Endothelial cell of umbilical vein (primary cell): ENCODE data around the gene EDAR. TPM values are rescaled to one million over a fixed set of nuclear protein-coding genes. Genes with fewer than 3 reads are reported as not detected.

Experiments
- BruUV-seq: library from RNA; stranded (reverse); fragments of 400-500 nt; replicated peaks from 2 replicates; lab custom pipeline; 2021; lab: Mats Ljungman, UMichigan
- CTCF ChIA-PET: fragments of 300-600, 350-600 bp; sonication (Branson Sonifier 250); formaldehyde crosslinking; loops from one replicate; lab custom pipeline; 2021; ENCODE audit warnings: antibody characterized with exemption, inconsistent platforms; lab: Charles Lee
- POLR2A ChIA-PET: fragments of 300-600, 350-600 bp; sonication (Branson Sonifier 250); formaldehyde crosslinking; loops from one replicate; lab custom pipeline; 2021; ENCODE audit warnings: antibody characterized with exemption, inconsistent platforms; lab: Charles Lee
- DNase-seq: peaks from one replicate; pipeline ENCODE4 v3.0.0-alpha.2; 2011; ENCODE audit warnings: low read depth, low spot score
- FAIRE-seq: peaks from 2 replicates; lab custom pipeline; 2011; peaks lifted over from hg19 to GRCh38; lab: Jason Lieb, UNC
- H2AFZ ChIP-seq: 2 replicates; pipeline ENCODE4 v1.6.0; 2012; ENCODE audit warnings: low read depth, low read length, control low read depth, inconsistent platforms
- H3K27ac ChIP-seq: 2 replicates; pipeline ENCODE4 v1.5.1; 2011; ENCODE audit warnings: low read depth, mild to moderate bottlenecking, control low read depth, low read length, moderate library complexity; ENCODE audit not compliant: insufficient read depth
- H3K27me3 ChIP-seq, 2 experiments: 2 replicates each; pipeline versions ENCODE4 v1.6.0 to v1.6.1; 2011; ENCODE audit warnings: low read length in 2 of 2, mixed read lengths in 1 of 2; ENCODE audit not compliant: control insufficient read depth in 2 of 2, insufficient read depth in 2 of 2
- H3K36me3 ChIP-seq, 2 experiments: 2 replicates in 1 of 2; 3 replicates in 1 of 2; pipeline ENCODE4 v1.5.1; 2011; ENCODE audit warnings: low read length in 2 of 2, mild to moderate bottlenecking in 1 of 2, moderate library complexity in 1 of 2; ENCODE audit not compliant: control insufficient read depth in 2 of 2, insufficient read depth in 2 of 2; ENCODE audit errors: extremely low read depth in 1 of 2
- H3K4me1 ChIP-seq: 3 replicates; pipeline ENCODE4 v1.5.1; 2011; ENCODE audit warnings: mild to moderate bottlenecking, low read length; ENCODE audit not compliant: control insufficient read depth, insufficient read depth; ENCODE audit errors: extremely low read depth
- H3K4me2 ChIP-seq: 2 replicates; pipeline ENCODE4 v1.6.1; 2011; ENCODE audit warnings: low read length, control low read depth, mixed read lengths; ENCODE audit not compliant: insufficient read depth
- H3K4me3 ChIP-seq, 3 experiments: fragments of 200-600 bp in 1 of 3; sonication (generic), shearing (Covaris generic) in 1 of 3; replicated peaks in 1 of 3; 2 replicates each; pipeline ENCODE4 v1.5.1; 2011 to 2016; ENCODE audit warnings: control low read depth in 3 of 3, low read length in 3 of 3, mild to moderate bottlenecking in 2 of 3, inconsistent platforms in 1 of 3, low read depth in 1 of 3, moderate library complexity in 1 of 3; ENCODE audit not compliant: insufficient read depth in 1 of 3
- H3K79me2 ChIP-seq: 2 replicates; pipeline ENCODE4 v1.6.0; 2012; ENCODE audit warnings: low read length, inconsistent platforms; ENCODE audit not compliant: control insufficient read depth, insufficient read depth
- H3K9ac ChIP-seq: replicated peaks from 2 replicates; pipeline ENCODE3; 2011; ENCODE audit warnings: low read length, control low read depth; ENCODE audit not compliant: insufficient read depth; ENCODE audit errors: extremely low read depth
- H3K9me1 ChIP-seq: replicated peaks from 3 replicates; pipeline ENCODE4 v1.6.0; 2011; ENCODE audit warnings: mild to moderate bottlenecking, low read length; ENCODE audit not compliant: control insufficient read depth, insufficient read depth; ENCODE audit errors: extremely low read depth
- H3K9me3 ChIP-seq: replicated peaks from 2 replicates; pipeline ENCODE4 v1.5.1; 2012; ENCODE audit warnings: low read length, inconsistent platforms; ENCODE audit not compliant: control insufficient read depth, insufficient read depth
- H4K20me1 ChIP-seq: replicated peaks from 2 replicates; pipeline ENCODE3; 2011; ENCODE audit warnings: mild to moderate bottlenecking, low read length; ENCODE audit not compliant: control insufficient read depth, insufficient read depth; ENCODE audit errors: extremely low read depth
- EZH2 ChIP-seq: IDR thresholded peaks from 2 replicates; pipeline ENCODE4 v1.6.1; 2012; ENCODE audit warnings: borderline replicate concordance, low read depth, mild to moderate bottlenecking, moderate library complexity, low read length, inconsistent platforms; ENCODE audit not compliant: severe bottlenecking
- FOS ChIP-seq: IDR thresholded peaks from 2 replicates; pipeline ENCODE4 v1.6.1; 2011; ENCODE audit warnings: mild to moderate bottlenecking, low read length, moderate library complexity, borderline replicate concordance; ENCODE audit not compliant: insufficient read depth
- GATA2 ChIP-seq: IDR thresholded peaks from 2 replicates; pipeline ENCODE4 v1.7.0; 2011; ENCODE audit warnings: low read depth, mild to moderate bottlenecking, moderate library complexity, mixed read lengths, low read length; ENCODE audit not compliant: insufficient read length, insufficient read depth
- JUN ChIP-seq: IDR thresholded peaks from 2 replicates; pipeline ENCODE4 v1.6.1; 2011; ENCODE audit warnings: borderline replicate concordance, low read depth; ENCODE audit not compliant: insufficient read length, insufficient read depth
- MYC ChIP-seq: IDR thresholded peaks from one replicate; pipeline ENCODE4 v1.6.1; 2011; ENCODE audit warnings: mild to moderate bottlenecking, low read depth, low read length
- POLR2AphosphoS5 ChIP-seq: IDR thresholded peaks from 2 replicates; pipeline ENCODE4 v1.6.1; 2012; ENCODE audit warnings: low read depth, mild to moderate bottlenecking, control low read depth, low read length, moderate library complexity; ENCODE audit not compliant: insufficient read depth
- dilution Hi-C: fragments of 300-500 bp; cut with MboI; formaldehyde crosslinking; loops from one replicate; pipeline ENCODE4 v1.15.0; 2019; ENCODE audit warnings: low sequenced_read_pairs; ENCODE audit not compliant: extremely low pct_ligation_motif_present
- intact Hi-C: fragments of 100-400 bp; cut with micrococcal nuclease; formaldehyde crosslinking; loops from one replicate; pipeline ENCODE4 v1.10.0; 2022
- polyA plus RNA-seq, 4 experiments: library from polyadenylated mRNA; depleted of rRNA in 3 of 4; stranded (reverse) in 3 of 4; unstranded in 1 of 4; fragments of >200 nt; gene quantifications; 2 replicates each; pipeline versions ENCODE4 v1.2.1 to v1.2.3, GENCODE V29; 2011 to 2012; ENCODE audit warnings: missing spikeins in 1 of 4
- total RNA-seq: library from RNA; stranded (reverse); gene quantifications from 2 replicates; pipeline ENCODE4 v1.2.3, GENCODE V29; 2021
- TF ChIP-seq, protein P1 (sequence below), 2 donors: IDR thresholded peaks; 1 replicate in 1 of 2; 2 replicates in 1 of 2; pipeline ENCODE4 v1.5.1; 2011; ENCODE audit warnings: low read length in 2 of 2, mild to moderate bottlenecking in 2 of 2, moderate library complexity in 2 of 2, control low read depth in 1 of 2, inconsistent platforms in 1 of 2, low read depth in 1 of 2; ENCODE audit not compliant: insufficient read depth in 1 of 2; ENCODE audit errors: extremely low read depth in 1 of 2

The EDAR gene
- total and polyA plus RNA-seq, 2 donors (not counting 3 experiments of a cell fraction or from before 2014, with no cell fraction given): not detected

- no peaks in the 10 kb centered on the region for H3K79me2 ChIP-seq
- no peak overlapping the region for H2AFZ ChIP-seq
- intact Hi-C loops: no loop called here
- dilution Hi-C loops: no loop called here
- FAIRE-seq (no peak), DNase-seq (no peak)
- H4K20me1 ChIP-seq: no peaks in the 10 kb centered on the region
- no peaks in the 10 kb centered on the region for H3K4me1 ChIP-seq
- TF ChIP-seq, protein P1, sequence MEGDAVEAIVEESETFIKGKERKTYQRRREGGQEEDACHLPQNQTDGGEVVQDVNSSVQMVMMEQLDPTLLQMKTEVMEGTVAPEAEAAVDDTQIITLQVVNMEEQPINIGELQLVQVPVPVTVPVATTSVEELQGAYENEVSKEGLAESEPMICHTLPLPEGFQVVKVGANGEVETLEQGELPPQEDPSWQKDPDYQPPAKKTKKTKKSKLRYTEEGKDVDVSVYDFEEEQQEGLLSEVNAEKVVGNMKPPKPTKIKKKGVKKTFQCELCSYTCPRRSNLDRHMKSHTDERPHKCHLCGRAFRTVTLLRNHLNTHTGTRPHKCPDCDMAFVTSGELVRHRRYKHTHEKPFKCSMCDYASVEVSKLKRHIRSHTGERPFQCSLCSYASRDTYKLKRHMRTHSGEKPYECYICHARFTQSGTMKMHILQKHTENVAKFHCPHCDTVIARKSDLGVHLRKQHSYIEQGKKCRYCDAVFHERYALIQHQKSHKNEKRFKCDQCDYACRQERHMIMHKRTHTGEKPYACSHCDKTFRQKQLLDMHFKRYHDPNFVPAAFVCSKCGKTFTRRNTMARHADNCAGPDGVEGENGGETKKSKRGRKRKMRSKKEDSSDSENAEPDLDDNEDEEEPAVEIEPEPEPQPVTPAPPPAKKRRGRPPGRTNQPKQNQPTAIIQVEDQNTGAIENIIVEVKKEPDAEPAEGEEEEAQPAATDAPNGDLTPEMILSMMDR (IDR thresholded peaks at IDR 0.05; ENCODE audit: extremely low read depth in 1 of 2, insufficient read depth in 1 of 2, low read depth in 1 of 2, low read length in 2 of 2): no peak
- no peak for TF ChIP-seq JUN
- no peak for TF ChIP-seq FOS
- TF ChIP-seq GATA2: no peak
- TF ChIP-seq EZH2: no peak
- TF ChIP-seq POLR2AphosphoS5: no peak
- TF ChIP-seq MYC: no peak
- no peaks in the 10 kb centered on the region for H3K36me3 ChIP-seq
- ChIA-PET POLR2A (no interaction called here), CTCF (no interaction called here)
- H3K4me3 ChIP-seq: no peak overlapping the region
- H3K27ac ChIP-seq: no peak overlapping the region
- H3K27me3 ChIP-seq: peaks cover 13 to 16% of the 10 kb centered on the region in 2 experiments
- no TSS peak for BruUV-seq
- H3K9ac ChIP-seq: no peak overlapping the region
- H3K9me1 ChIP-seq: no peaks in the 10 kb centered on the region
- no peak overlapping the region for H3K4me2 ChIP-seq
- no peaks in the 10 kb centered on the region for H3K9me3 ChIP-seq
Observed at GRCh38 chr2:109020217-109020637, 31.2 kb upstream of the EDAR start.
